CD14-positive monocyte (primary cell): Measurements from ENCODE around the gene ACKR2. TPM values are rescaled to one million over a fixed set of nuclear protein-coding genes. Genes with fewer than 3 reads are reported as not detected.

ENCODE experiments used
- DNase-seq, 3 donors: peaks; one replicate each; pipeline ENCODE4 v3.0.0-alpha.2; 2011 to 2022
- H2AFZ ChIP-seq: 2 replicates; pipeline ENCODE4 v1.6.0; 2012; ENCODE audit warnings: mild to moderate bottlenecking, low read depth, low read length, inconsistent platforms; ENCODE audit not compliant: insufficient read depth, poor library complexity, severe bottlenecking
- H3K27ac ChIP-seq, 2 donors: 1 replicate in 1 of 2; 2 replicates in 1 of 2; pipeline ENCODE4 v1.5.1; 2012 to 2013; ENCODE audit warnings: low read length in 2 of 2, control low read depth in 1 of 2, inconsistent platforms in 1 of 2, low read depth in 1 of 2, mild to moderate bottlenecking in 1 of 2
- H3K27me3 ChIP-seq, 2 donors: one replicate each; pipeline versions ENCODE4 v1.6.0 to v1.6.1; 2011 to 2013; ENCODE audit warnings: low read length in 2 of 2; ENCODE audit not compliant: control insufficient read depth in 2 of 2, insufficient read depth in 2 of 2
- H3K36me3 ChIP-seq, 2 donors: replicated peaks in 1 of 2; 1 replicate in 1 of 2; 2 replicates in 1 of 2; pipeline versions ENCODE4 v1.5.1 to v1.6.1; 2012 to 2013; ENCODE audit warnings: low read length in 2 of 2, control low read depth in 1 of 2, inconsistent platforms in 1 of 2, mild to moderate bottlenecking in 1 of 2; ENCODE audit not compliant: insufficient read depth in 2 of 2, control insufficient read depth in 1 of 2
- H3K4me1 ChIP-seq, 2 donors: 1 replicate in 1 of 2; 2 replicates in 1 of 2; pipeline versions ENCODE4 v1.5.1 to v1.6.1; 2012 to 2013; ENCODE audit warnings: low read length in 2 of 2, control low read depth in 1 of 2, inconsistent platforms in 1 of 2, mild to moderate bottlenecking in 1 of 2, moderate library complexity in 1 of 2; ENCODE audit not compliant: insufficient read depth in 2 of 2, control insufficient read depth in 1 of 2
- H3K4me2 ChIP-seq: replicated peaks from 2 replicates; pipeline ENCODE3; 2012; ENCODE audit warnings: low read length, moderate library complexity, mild to moderate bottlenecking; ENCODE audit not compliant: poor library complexity, severe bottlenecking; ENCODE audit errors: extremely low read depth
- H3K4me3 ChIP-seq, 3 experiments: fragments of 200-600 bp in 1 of 3; sonication (generic) in 1 of 3; replicated peaks in 1 of 3; 1 replicate in 2 of 3; 2 replicates in 1 of 3; pipeline ENCODE4 v1.5.1; 2011 to 2013; ENCODE audit warnings: low read length in 3 of 3, mild to moderate bottlenecking in 3 of 3, control low read depth in 2 of 3, low read depth in 2 of 3, inconsistent platforms in 1 of 3, moderate library complexity in 1 of 3
- H3K79me2 ChIP-seq: 2 replicates; pipeline ENCODE4 v1.6.0; 2012; ENCODE audit warnings: mild to moderate bottlenecking, control low read depth, inconsistent platforms, low read length, moderate library complexity; ENCODE audit not compliant: insufficient read depth
- H3K9ac ChIP-seq: 2 replicates; pipeline ENCODE4 v1.6.0; 2017; ENCODE audit warnings: low read length, mild to moderate bottlenecking; ENCODE audit not compliant: insufficient read depth, poor library complexity, severe bottlenecking
- H3K9me3 ChIP-seq, 2 donors: replicated peaks in 1 of 2; 1 replicate in 1 of 2; 2 replicates in 1 of 2; pipeline versions ENCODE4 v1.5.1 to v1.6.1; 2012 to 2013; ENCODE audit warnings: low read length in 2 of 2, control low read depth in 1 of 2; ENCODE audit not compliant: control insufficient read depth in 1 of 2, insufficient read depth in 1 of 2
- H4K20me1 ChIP-seq: 2 replicates; pipeline ENCODE4 v1.6.0; 2012; ENCODE audit warnings: mild to moderate bottlenecking, low read length, control low read depth, moderate library complexity; ENCODE audit not compliant: insufficient read depth
- H3K27ac Mint-ChIP-seq, 7 donors: one replicate each; pipeline ENCODE4 v1.8.0; 2020; ENCODE audit warnings: mild to moderate bottlenecking in 7 of 7, mixed read lengths in 7 of 7, moderate library complexity in 6 of 7, inconsistent platforms in 2 of 7
- H3K27me3 Mint-ChIP-seq, 3 donors: one replicate each; pipeline ENCODE4 v1.8.0; 2021 to 2022; ENCODE audit warnings: low read depth in 3 of 3, mild to moderate bottlenecking in 3 of 3, mixed read lengths in 3 of 3, moderate library complexity in 3 of 3, inconsistent platforms in 1 of 3
- H3K36me3 Mint-ChIP-seq, 2 donors: one replicate each; pipeline ENCODE4 v1.8.0; 2020; ENCODE audit warnings: mixed read lengths in 2 of 2, inconsistent platforms in 1 of 2, mild to moderate bottlenecking in 1 of 2
- H3K4me1 Mint-ChIP-seq: one replicate; pipeline ENCODE4 v1.8.0; 2020; ENCODE audit warnings: mild to moderate bottlenecking, mixed read lengths
- H3K4me3 Mint-ChIP-seq, 2 donors: one replicate each; pipeline ENCODE4 v1.8.0; 2020; ENCODE audit warnings: mild to moderate bottlenecking in 2 of 2, mixed read lengths in 2 of 2, moderate library complexity in 1 of 2
- H3K9me3 Mint-ChIP-seq, 7 donors: one replicate each; pipeline ENCODE4 v1.8.0; 2020 to 2022; ENCODE audit warnings: mixed read lengths in 7 of 7, mild to moderate bottlenecking in 6 of 7, moderate library complexity in 6 of 7, inconsistent platforms in 2 of 7
- whole genome bisulfite sequencing: methylation state at CpG from one replicate; pipeline ENCODE4 v1.1.5; 2013; ENCODE audit warnings: missing lambda C conversion rate; ENCODE audit not compliant: insufficient coverage; 5-methylcytosine and 5-hydroxymethylcytosine counted together
- intact Hi-C, 2 donors: fragments of 100-400 bp; cut with micrococcal nuclease; formaldehyde crosslinking; loops; one replicate each; pipeline versions ENCODE4 v1.15.0 to v1.15.1; 2023
- polyA plus RNA-seq, 3 donors: library from polyadenylated mRNA; depleted of rRNA in 1 of 3; unstranded in 2 of 3; stranded (reverse) in 1 of 3; fragments of 300-500 nt in 2 of 3; fragments of >200 nt in 1 of 3; fragmentation: Illumina TruSeq in 2 of 3; gene quantifications; 1 replicate in 2 of 3; 2 replicates in 1 of 3; pipeline ENCODE4 v1.2.3, GENCODE V29; 2012 to 2021
- TF ChIP-seq, protein P1 (sequence below): fragments of 200-600 bp; IDR thresholded peaks from one replicate; pipeline ENCODE4 v1.8.0; 2022; ENCODE audit warnings: antibody characterized with exemption, mild to moderate bottlenecking

Gene ACKR2
- polyA plus RNA-seq, 3 donors: 0.49 TPM; not detected in 2

DNA sequence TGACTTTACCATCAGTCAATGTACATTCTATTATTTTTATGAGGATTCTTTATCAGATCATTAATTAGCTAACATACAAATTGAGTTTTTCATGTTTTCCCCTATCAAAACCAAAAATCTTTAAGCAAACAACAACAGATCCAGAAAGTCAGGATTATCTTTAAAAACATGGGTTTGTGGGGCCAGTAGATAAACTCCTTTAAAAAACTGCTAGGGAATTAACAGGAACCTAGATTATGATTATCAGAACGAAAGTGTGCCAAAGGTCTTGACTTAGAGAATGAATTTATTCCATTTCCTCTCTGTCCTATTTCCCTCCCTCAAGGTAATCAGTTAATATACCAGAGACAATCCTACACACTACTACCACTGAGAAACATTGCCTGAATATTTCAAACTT, 23.0 kb upstream of the ACKR2 start:
- Mint-ChIP-seq H3K4me1 (no peaks in the 10 kb centered on the region), H3K27me3 (no peaks in the 10 kb centered on the region), H3K27ac (no peak overlapping the region), H3K9me3 (peaks cover 0 to 2% (median 0%) of the 10 kb centered on the region in 7 donors), H3K36me3 (peaks cover 44 to 69% of the 10 kb centered on the region in 2 donors), H3K4me3 (no peak overlapping the region)
- no peaks in the 10 kb centered on the region for H3K27me3 ChIP-seq
- no peaks in the 10 kb centered on the region for H3K4me1 ChIP-seq
- H3K4me3 ChIP-seq: no peak overlapping the region
- H3K36me3 ChIP-seq: peaks cover 23 to 61% of the 10 kb centered on the region in 2 donors
- peaks cover 5% of the 10 kb centered on the region for H4K20me1 ChIP-seq
- H3K9me3 ChIP-seq: no peaks in the 10 kb centered on the region
- H3K4me2 ChIP-seq: no peak overlapping the region
- intact Hi-C loops: loop anchor here in 1 of 2 donors (10.0 kb wide), 1 partner anchor 49 kb away; no protein-coding TSS in a partner anchor
- H3K79me2 ChIP-seq: no peaks in the 10 kb centered on the region
- TF ChIP-seq, protein P1, sequence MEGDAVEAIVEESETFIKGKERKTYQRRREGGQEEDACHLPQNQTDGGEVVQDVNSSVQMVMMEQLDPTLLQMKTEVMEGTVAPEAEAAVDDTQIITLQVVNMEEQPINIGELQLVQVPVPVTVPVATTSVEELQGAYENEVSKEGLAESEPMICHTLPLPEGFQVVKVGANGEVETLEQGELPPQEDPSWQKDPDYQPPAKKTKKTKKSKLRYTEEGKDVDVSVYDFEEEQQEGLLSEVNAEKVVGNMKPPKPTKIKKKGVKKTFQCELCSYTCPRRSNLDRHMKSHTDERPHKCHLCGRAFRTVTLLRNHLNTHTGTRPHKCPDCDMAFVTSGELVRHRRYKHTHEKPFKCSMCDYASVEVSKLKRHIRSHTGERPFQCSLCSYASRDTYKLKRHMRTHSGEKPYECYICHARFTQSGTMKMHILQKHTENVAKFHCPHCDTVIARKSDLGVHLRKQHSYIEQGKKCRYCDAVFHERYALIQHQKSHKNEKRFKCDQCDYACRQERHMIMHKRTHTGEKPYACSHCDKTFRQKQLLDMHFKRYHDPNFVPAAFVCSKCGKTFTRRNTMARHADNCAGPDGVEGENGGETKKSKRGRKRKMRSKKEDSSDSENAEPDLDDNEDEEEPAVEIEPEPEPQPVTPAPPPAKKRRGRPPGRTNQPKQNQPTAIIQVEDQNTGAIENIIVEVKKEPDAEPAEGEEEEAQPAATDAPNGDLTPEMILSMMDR: no peak
- no peak for DNase-seq
- WGBS: no CpG with 5 or more reads among the region's 1 CpG
- no peak overlapping the region for H3K27ac ChIP-seq
- H2AFZ ChIP-seq: no peak overlapping the region
- H3K9ac ChIP-seq: no peak overlapping the region

GRCh38 chr3:42786631-42787030, 22.6 kb upstream of the ACKR2 start:
- Histone ChIP-seq H2AFZ (no peak overlapping the region), H3K27ac (no peak overlapping the region), H3K36me3 (peaks cover 23 to 64% of the 10 kb centered on the region in 2 donors), H3K27me3 (no peaks in the 10 kb centered on the region), H4K20me1 (peaks cover 5% of the 10 kb centered on the region), H3K4me1 (no peaks in the 10 kb centered on the region), H3K9me3 (no peaks in the 10 kb centered on the region), H3K4me2 (no peak overlapping the region), H3K4me3 (no peak overlapping the region), H3K79me2 (no peaks in the 10 kb centered on the region), H3K9ac (no peak overlapping the region)
- H3K9me3 Mint-ChIP-seq: no peaks in the 10 kb centered on the region
- no peaks in the 10 kb centered on the region for H3K4me1 Mint-ChIP-seq
- H3K27ac Mint-ChIP-seq: no peak overlapping the region
- no peak for DNase-seq
- TF ChIP-seq, protein P1: no peak
- H3K4me3 Mint-ChIP-seq: no peak overlapping the region
- 100% methylated on average over 2 of the region's 2 CpGs for WGBS
- H3K36me3 Mint-ChIP-seq: peaks cover 46 to 65% of the 10 kb centered on the region in 2 donors
- H3K27me3 Mint-ChIP-seq: no peaks in the 10 kb centered on the region
- intact Hi-C loops: loop anchor here in 1 of 2 donors (10.0 kb wide), 1 partner anchor 48 kb away; no protein-coding TSS in a partner anchor
